Naive B cell (primary cell): ENCODE data around the gene SMPD1. TPM values are rescaled to one million over a fixed set of nuclear protein-coding genes. Genes with fewer than 3 reads are reported as not detected.
"Not testable (repeated sequence)": the region's sequence is repeated elsewhere in the genome, so short reads cannot be mapped to it uniquely, and the experiment has no call there.

Experiments used
- ATAC-seq, 2 donors: fragments of 150-1000 bp; cut with Tn5 transposase; 2 replicates each; pipeline ENCODE4 v1.10.0; 2021; ENCODE audit warnings: low read depth in 2 of 2, mild to moderate bottlenecking in 2 of 2, moderate library complexity in 2 of 2
- DNase-seq: peaks from one replicate; pipeline ENCODE4 v3.0.0; 2022
- H3K27ac Mint-ChIP-seq, 6 donors: one replicate each; pipeline ENCODE4 v1.8.0; 2020 to 2022; ENCODE audit warnings: mild to moderate bottlenecking in 6 of 6, mixed read lengths in 6 of 6, moderate library complexity in 5 of 6, inconsistent platforms in 2 of 6
- H3K27me3 Mint-ChIP-seq, 3 donors: one replicate each; pipeline ENCODE4 v1.8.0; 2021 to 2022; ENCODE audit warnings: mixed read lengths in 3 of 3, mild to moderate bottlenecking in 1 of 3
- H3K36me3 Mint-ChIP-seq, 2 donors: one replicate each; pipeline ENCODE4 v1.8.0; 2020 to 2022; ENCODE audit warnings: mixed read lengths in 2 of 2, inconsistent platforms in 1 of 2, mild to moderate bottlenecking in 1 of 2
- H3K4me1 Mint-ChIP-seq, 3 donors: one replicate each; pipeline ENCODE4 v1.8.0; 2020 to 2022; ENCODE audit warnings: mixed read lengths in 3 of 3, inconsistent platforms in 1 of 3, mild to moderate bottlenecking in 1 of 3, moderate library complexity in 1 of 3
- H3K4me3 Mint-ChIP-seq, 8 donors: one replicate each; pipeline ENCODE4 v1.8.0; 2020 to 2022; ENCODE audit warnings: mild to moderate bottlenecking in 8 of 8, mixed read lengths in 8 of 8, moderate library complexity in 8 of 8, inconsistent platforms in 2 of 8
- H3K9me3 Mint-ChIP-seq, 7 donors: one replicate each; pipeline ENCODE4 v1.8.0; 2020 to 2022; ENCODE audit warnings: mixed read lengths in 7 of 7, mild to moderate bottlenecking in 5 of 7, inconsistent platforms in 2 of 7, moderate library complexity in 1 of 7
- polyA plus RNA-seq, 6 donors: library from polyadenylated mRNA; unstranded; fragments of 300-500 nt; fragmentation: Illumina TruSeq; gene quantifications; one replicate each; pipeline ENCODE4 v1.2.3, GENCODE V29; 2021; ENCODE audit warnings: low read depth in 6 of 6

Gene SMPD1
- polyA plus RNA-seq, 6 donors from 2014 or later = 6.9 to 14.2 (median 9.9) TPM

DNA sequence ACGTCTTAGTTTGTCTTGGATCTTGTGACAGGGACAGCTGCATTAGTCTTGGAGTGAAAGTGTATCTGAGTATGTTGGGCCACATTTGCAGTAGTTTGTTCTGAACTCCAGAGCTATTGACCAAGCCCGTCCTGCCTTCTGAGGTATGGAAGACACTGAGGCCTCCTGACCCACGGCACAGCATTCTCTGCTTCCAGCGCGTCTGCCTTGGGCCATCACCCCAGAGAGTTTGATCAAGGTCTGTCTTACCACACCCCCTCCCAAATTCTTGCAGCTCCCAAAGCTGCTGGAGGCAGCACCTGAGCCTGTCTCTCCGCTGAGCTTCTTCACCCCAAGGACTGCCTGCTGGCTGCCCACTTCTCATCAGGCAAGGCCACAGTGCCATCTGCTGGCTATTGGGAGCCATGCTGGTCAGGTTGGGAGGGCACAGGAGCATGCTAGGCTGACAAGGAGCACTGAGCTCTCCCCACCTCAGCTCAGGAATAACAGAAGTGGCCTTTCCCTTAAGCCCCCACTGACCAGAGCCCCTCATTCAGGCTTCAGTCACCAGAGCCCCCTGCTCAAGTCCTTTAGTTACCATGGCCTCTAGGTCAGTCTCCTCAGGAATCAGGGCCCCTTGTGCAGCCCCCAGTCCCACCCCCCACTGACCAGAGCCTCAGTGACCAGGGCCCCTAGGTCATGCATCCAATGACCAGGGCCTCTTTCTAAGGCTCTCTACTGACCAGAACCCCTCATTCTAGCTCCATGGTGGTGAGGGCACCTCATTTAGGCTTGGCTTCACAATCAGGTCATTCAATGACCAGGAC lies 27.2 kb upstream of the SMPD1 start:
- Mint-ChIP-seq H3K9me3 (no peaks in the 10 kb centered on the region), H3K4me1 (no peaks in the 10 kb centered on the region)
- peak; percentile 55 to 83 for ATAC-seq

GRCh38 chr11:6365659-6366058 lies 24.6 kb upstream of the SMPD1 start:
- Mint-ChIP-seq H3K4me1 (no peaks in the 10 kb centered on the region), H3K27ac (no peak overlapping the region), H3K36me3 (no peaks in the 10 kb centered on the region), H3K4me3 (no peak overlapping the region), H3K9me3 (no peaks in the 10 kb centered on the region), H3K27me3 (no peaks in the 10 kb centered on the region)
- ATAC-seq = no peak
- DNase-seq = no peak

More for the DNA sequence above, 27.2 kb upstream of the SMPD1 start:
- Mint-ChIP-seq H3K27ac (no peak overlapping the region), H3K36me3 (no peaks in the 10 kb centered on the region), H3K4me3 (no peak overlapping the region), H3K27me3 (no peaks in the 10 kb centered on the region)
- DNase-seq = peak; percentile 34

- Mint-ChIP-seq H3K27me3 (no peaks in the 10 kb centered on the region), H3K4me1 (peaks cover 0 to 1% (median under 1%) of the 10 kb centered on the region in 3 donors), H3K36me3 (no peaks in the 10 kb centered on the region), H3K27ac (no peak overlapping the region), H3K4me3 (no peak overlapping the region), H3K9me3 (no peaks in the 10 kb centered on the region)
- ATAC-seq (no peak), DNase-seq (no peak)
These were observed 18.4 kb upstream of the SMPD1 start for GRCh38 chr11:6371825-6372224.

DNA sequence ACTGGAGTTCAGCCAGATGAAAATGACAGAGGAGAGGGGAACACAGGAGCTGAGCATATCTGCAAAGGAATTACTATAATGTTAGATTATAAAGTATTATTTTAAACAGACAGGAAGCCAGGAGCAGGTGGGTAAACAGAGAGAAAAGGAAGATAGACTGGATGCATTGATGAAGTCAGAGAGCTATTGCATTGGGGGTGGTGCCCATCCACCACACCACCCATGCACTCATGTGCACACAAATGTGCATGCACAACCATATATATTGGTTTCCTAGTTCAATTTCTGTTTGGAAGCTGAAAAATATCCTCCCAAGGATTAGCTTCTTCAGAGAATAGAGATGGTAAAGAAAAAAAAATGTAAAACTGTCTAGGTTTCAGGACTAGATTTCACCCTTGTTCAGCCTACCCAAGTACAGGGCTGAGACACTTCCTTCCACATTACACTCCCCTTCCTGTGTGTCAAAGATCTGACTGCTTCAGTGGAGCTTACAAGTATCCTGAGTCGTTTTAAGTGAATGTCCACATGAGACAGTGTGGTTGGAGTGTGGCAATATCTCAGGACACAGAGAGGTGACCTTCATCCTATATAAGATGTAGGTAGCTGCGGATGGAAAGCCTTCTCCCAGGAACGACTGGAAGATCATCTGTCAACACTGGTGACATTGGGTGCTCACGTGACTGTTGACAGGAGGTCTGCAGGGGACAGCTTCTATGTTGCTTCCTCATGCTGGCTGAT lies 12.2 kb upstream of the SMPD1 start:
- ATAC-seq = peak; percentile 88 to 91
- DNase-seq = peak; percentile 43
- no peaks in the 10 kb centered on the region for H3K27me3 Mint-ChIP-seq
- H3K4me3 Mint-ChIP-seq = peak overlapping the region; percentile 9 to 87 (median 72)
- no peaks in the 10 kb centered on the region for H3K9me3 Mint-ChIP-seq
- H3K27ac Mint-ChIP-seq = peak overlapping the region; percentile 40 to 97 (median 94)
- no peaks in the 10 kb centered on the region for H3K36me3 Mint-ChIP-seq
- peaks cover 20 to 28% (median 24%) of the 10 kb centered on the region in 3 donors for H3K4me1 Mint-ChIP-seq

GRCh38 chr11:6378640-6378989 lies 11.7 kb upstream of the SMPD1 start:
- Mint-ChIP-seq H3K27ac (peak overlapping the region; percentile 40 to 97 (median 94)), H3K4me1 (peaks cover 20 to 28% (median 24%) of the 10 kb centered on the region in 3 donors), H3K9me3 (no peaks in the 10 kb centered on the region), H3K27me3 (no peaks in the 10 kb centered on the region), H3K36me3 (no peaks in the 10 kb centered on the region), H3K4me3 (peak overlapping the region; percentile 9 to 87 (median 72))
- ATAC-seq = no peak
- DNase-seq = no peak

DNA sequence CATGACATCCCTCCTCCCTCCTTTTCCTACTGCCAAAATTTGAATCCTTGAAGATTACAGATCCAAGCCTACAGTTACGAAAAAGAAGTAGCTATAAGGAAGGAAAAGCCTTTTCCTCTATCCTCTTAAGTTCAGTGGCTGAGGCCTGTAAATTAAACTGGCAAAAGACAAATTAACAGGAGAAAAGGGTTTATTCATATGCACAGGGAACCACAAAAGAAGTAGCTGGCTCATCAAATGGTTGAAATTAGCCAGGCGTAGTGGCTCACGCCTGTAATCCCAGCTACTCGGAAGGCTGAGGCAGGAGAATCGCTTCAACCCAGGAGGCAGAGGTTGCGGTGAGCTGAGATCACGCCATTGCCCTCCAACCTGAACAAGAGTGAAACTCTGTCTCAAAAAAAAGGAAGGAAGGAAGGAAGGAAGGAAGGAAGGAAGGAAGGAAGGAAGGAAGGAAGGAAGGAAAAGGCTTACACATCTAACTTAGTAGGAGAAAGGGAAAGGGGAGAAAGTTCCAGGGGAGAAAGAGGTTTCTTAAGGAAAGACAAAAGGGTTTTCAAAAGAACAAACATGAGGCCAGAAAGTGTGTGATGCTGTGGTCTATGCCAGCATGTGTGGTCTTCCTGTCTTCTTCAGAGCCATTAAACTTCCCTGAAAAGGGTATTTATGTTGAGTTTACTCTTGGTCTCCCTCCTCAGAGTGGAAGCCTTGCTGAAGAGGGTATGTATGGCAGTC lies 5.1 kb upstream of the SMPD1 start:
- no peak for DNase-seq
- H3K27ac Mint-ChIP-seq = peak overlapping the region in 3 of 6 donors; percentile 24 to 75 (median 69)
- peaks cover 17 to 26% (median 17%) of the 10 kb centered on the region in 3 donors for H3K4me1 Mint-ChIP-seq
- peak overlapping the region in 1 of 8 donors; percentile 9 for H3K4me3 Mint-ChIP-seq
- no peaks in the 10 kb centered on the region for H3K9me3 Mint-ChIP-seq
- no peak for ATAC-seq
- no peaks in the 10 kb centered on the region for H3K36me3 Mint-ChIP-seq
- H3K27me3 Mint-ChIP-seq = no peaks in the 10 kb centered on the region

GRCh38 chr11:6387811-6388599 lies 2.3 kb upstream of the SMPD1 start:
- Mint-ChIP-seq H3K27me3 (no peaks in the 10 kb centered on the region), H3K27ac (peak overlapping the region in 4 of 6 donors; percentile 27 to 99 (median 46)), H3K4me1 (peaks cover 32 to 45% (median 40%) of the 10 kb centered on the region in 3 donors), H3K4me3 (peak overlapping the region in 4 of 8 donors; percentile 13 to 89 (median 41)), H3K9me3 (no peaks in the 10 kb centered on the region), H3K36me3 (peaks cover 0 to 6% of the 10 kb centered on the region in 2 donors)
- ATAC-seq (no peak), DNase-seq (no peak)

GRCh38 chr11:6388748-6389147 lies 1.5 kb upstream of the SMPD1 start:
- Mint-ChIP-seq H3K9me3 (no peaks in the 10 kb centered on the region), H3K4me1 (peaks cover 35 to 49% (median 47%) of the 10 kb centered on the region in 3 donors), H3K27me3 (no peaks in the 10 kb centered on the region), H3K36me3 (peaks cover 0 to 10% of the 10 kb centered on the region in 2 donors), H3K4me3 (peak overlapping the region in 4 of 8 donors; percentile 52 to 94 (median 91)), H3K27ac (peak overlapping the region; percentile 99 to 100 (median 100))
- ATAC-seq = no peak
- DNase-seq = no peak

GRCh38 chr11:6390718-6391469 lies 620 bp downstream of the SMPD1 start:
- no peaks in the 10 kb centered on the region for H3K27me3 Mint-ChIP-seq
- peaks cover 31 to 49% (median 44%) of the 10 kb centered on the region in 3 donors for H3K4me1 Mint-ChIP-seq
- peak overlapping the region; percentile 89 to 97 (median 94) for H3K4me3 Mint-ChIP-seq
- DNase-seq (no peak), ATAC-seq (no peak)
- no peaks in the 10 kb centered on the region for H3K9me3 Mint-ChIP-seq
- H3K36me3 Mint-ChIP-seq = peaks cover 0 to 10% of the 10 kb centered on the region in 2 donors
- H3K27ac Mint-ChIP-seq = peak overlapping the region; percentile 97 to 100 (median 100)

DNA sequence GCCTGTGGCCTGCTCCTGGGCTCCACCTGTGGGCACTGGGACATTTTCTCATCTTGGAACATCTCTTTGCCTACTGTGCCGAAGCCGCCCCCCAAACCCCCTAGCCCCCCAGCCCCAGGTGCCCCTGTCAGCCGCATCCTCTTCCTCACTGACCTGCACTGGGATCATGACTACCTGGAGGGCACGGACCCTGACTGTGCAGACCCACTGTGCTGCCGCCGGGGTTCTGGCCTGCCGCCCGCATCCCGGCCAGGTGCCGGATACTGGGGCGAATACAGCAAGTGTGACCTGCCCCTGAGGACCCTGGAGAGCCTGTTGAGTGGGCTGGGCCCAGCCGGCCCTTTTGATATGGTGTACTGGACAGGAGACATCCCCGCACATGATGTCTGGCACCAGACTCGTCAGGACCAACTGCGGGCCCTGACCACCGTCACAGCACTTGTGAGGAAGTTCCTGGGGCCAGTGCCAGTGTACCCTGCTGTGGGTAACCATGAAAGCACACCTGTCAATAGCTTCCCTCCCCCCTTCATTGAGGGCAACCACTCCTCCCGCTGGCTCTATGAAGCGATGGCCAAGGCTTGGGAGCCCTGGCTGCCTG lies 1.4 kb downstream of the SMPD1 start:
- Mint-ChIP-seq H3K9me3 (no peaks in the 10 kb centered on the region), H3K36me3 (peaks cover 0 to 10% of the 10 kb centered on the region in 2 donors), H3K4me3 (peak overlapping the region; percentile 89 to 97 (median 94)), H3K27ac (peak overlapping the region in 5 of 6 donors; percentile 97 to 100 (median 99)), H3K27me3 (no peaks in the 10 kb centered on the region), H3K4me1 (peaks cover 35 to 49% (median 44%) of the 10 kb centered on the region in 3 donors)
- no peak for DNase-seq
- no peak for ATAC-seq

GRCh38 chr11:6392251-6392650 lies 2.0 kb downstream of the SMPD1 start:
- Mint-ChIP-seq H3K36me3 (peaks cover 0 to 10% of the 10 kb centered on the region in 2 donors), H3K27ac (peak overlapping the region in 5 of 6 donors; percentile 33 to 99 (median 77)), H3K4me1 (peaks cover 35 to 49% (median 44%) of the 10 kb centered on the region in 3 donors), H3K4me3 (peak overlapping the region; percentile 20 to 94 (median 83))
- H3K9me3 Mint-ChIP-seq, DNase-seq, ATAC-seq, H3K27me3 Mint-ChIP-seq: not testable (repeated sequence)
